EL (cell line): ENCODE data around the gene POP4.

Source experiments
- DNase-seq: peaks from one replicate; pipeline ENCODE4 v3.0.0-alpha.2; 2016

The POP4 gene

GRCh38 chr19:29634423-29635130 is 28.5 kb downstream of the POP4 start:
- DNase-seq = no peak

GRCh38 chr19:29635963-29636362 is 29.9 kb downstream of the POP4 start:
- DNase-seq = no peak

- DNase-seq = no peak
Observed at GRCh38 chr19:29636553-29637360, 30.7 kb downstream of the POP4 start.

- no peak for DNase-seq
Observed at GRCh38 chr19:29639086-29639485, 33.0 kb downstream of the POP4 start.

GRCh38 chr19:29640231-29640630 is 34.1 kb downstream of the POP4 start:
- DNase-seq = no peak

- no peak for DNase-seq
Observed at GRCh38 chr19:29641597-29641996, 35.5 kb downstream of the POP4 start.

GRCh38 chr19:29643361-29643935 is 37.4 kb downstream of the POP4 start:
- DNase-seq = no peak

GRCh38 chr19:29644210-29644609 is 38.1 kb downstream of the POP4 start:
- no peak for DNase-seq

- no peak for DNase-seq
Observed at GRCh38 chr19:29645491-29645867, 39.4 kb downstream of the POP4 start.

GRCh38 chr19:29645911-29646310 is 39.8 kb downstream of the POP4 start:
- DNase-seq = peak; percentile 57

- no peak for DNase-seq
Observed at GRCh38 chr19:29650772-29651387, 44.8 kb downstream of the POP4 start.

GRCh38 chr19:29651622-29652394 is 45.7 kb downstream of the POP4 start:
- DNase-seq = no peak

GRCh38 chr19:29653398-29653797 is 47.3 kb downstream of the POP4 start:
- DNase-seq = no peak

- DNase-seq = no peak
Observed at GRCh38 chr19:29655648-29656335, 49.7 kb downstream of the POP4 start.

GRCh38 chr19:29658221-29658991 is 52.3 kb downstream of the POP4 start:
- DNase-seq = no peak

GRCh38 chr19:29660835-29661234 is 54.8 kb downstream of the POP4 start:
- no peak for DNase-seq

GRCh38 chr19:29662278-29662603 is 56.2 kb downstream of the POP4 start:
- DNase-seq = no peak

- peak; percentile 93 for DNase-seq
Observed at GRCh38 chr19:29662604-29663404, 56.7 kb downstream of the POP4 start.

GRCh38 chr19:29663861-29664752 is 58.0 kb downstream of the POP4 start:
- peak; percentile 48 for DNase-seq
